Measurements from ENCODE around the gene PPEF2.

The PPEF2 gene

DNA sequence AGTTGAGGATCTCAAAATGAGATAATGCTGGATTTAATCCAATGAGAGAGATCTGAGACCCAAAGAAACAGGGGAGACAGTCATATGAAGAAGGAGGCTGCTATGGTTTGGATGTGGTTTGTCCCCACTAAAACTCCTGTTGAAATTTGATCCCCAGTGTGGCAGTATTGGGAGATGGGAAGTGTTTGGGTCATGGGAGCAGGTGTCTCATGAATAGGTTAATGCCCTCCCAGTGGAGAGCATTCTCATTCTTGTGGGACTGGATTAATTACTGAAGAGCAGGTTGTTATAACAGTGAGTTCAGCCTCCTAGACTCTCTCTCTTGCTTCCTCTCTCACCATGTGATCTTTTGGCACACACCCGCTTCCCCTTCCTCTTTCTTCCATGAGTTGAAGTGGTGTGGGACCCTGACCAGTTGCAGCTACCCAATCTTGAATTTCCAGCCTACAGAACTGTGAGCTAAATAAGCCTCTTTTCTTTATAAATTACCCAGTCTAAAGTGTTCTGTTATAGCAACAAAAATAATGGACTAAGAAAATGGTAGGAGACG lies 70.3 kb downstream of the PPEF2 start:
- DNase-seq = no peak

DNA sequence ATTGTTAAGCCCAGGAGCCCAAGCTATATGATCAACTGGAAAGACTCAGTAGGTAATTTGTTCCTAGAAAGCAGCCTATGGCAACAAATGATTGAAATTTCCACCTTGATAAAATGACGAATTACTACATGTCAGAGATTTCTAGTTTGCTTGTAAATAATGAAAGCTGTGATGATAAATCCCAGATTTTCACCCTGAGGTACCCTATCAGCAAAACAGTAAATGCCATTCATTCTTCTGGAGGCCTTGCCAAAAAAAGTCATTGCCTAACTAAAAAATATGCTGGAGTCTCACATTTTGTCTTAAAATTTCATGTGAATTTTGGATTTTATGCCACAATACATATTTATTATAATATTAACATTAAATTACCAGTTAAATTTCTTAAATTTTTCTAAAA lies 71.3 kb downstream of the PPEF2 start:
- DNase-seq = no peak

DNA sequence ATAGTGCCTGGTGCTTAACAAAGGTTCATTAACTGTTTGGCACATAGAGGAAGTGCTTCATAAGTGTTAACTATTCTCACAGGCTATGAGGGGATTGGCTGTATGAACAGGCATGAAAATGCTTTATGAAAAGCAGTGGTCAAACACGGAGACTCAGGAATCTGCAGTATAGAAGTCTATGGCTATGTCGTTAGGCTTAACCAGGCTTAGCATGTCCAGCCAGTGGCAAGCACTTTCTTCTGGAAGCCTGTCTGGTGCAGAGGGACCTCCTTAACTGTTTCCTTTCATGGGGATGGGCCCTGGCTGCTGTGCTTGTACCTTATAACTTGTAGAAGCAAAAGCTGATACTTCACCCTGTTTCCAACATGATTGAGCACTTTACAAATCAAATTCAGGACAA lies 78.4 kb downstream of the PPEF2 start:
- no peak for DNase-seq

DNA sequence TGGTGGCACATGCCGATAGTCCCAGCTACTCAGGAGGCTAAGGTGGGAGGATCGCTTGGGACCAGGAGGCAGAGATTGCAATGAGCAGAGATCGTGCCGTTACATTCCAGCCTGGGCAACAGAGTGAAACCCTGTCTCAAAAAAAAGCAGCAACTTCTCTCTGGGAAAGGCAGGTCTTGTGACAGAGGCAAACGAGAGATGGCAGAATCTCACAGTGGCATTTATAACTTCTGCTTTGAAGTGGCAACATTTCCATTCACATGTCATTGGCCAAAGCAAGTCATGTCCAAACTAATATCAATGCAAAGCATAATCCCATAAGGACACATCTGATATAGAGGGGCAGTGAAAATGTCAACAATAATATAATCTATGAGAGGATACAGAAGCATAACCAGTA lies 79.8 kb downstream of the PPEF2 start:
- no peak for DNase-seq

DNA sequence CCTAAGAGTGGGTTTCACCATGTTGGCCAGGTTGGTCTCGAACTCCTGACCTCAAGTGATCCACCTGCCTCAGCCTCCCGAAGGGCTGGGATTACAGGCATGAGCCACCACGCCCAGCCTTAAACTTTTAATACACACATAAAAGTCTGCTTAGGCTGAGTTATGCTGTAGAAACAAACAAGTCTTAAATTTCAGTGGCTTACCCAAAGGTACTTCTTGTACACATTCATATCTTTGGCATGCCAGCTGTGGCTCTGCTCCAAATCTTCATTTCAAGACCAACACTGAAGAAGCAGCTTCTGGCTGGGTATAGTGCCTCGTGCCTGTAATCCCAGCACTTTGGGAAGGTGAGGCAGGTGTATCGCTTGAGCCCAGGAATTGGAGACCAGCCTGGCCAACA lies 80.3 kb downstream of the PPEF2 start:
- no peak for DNase-seq

GRCh38 chr4:75821216-75821615 lies 81.0 kb downstream of the PPEF2 start:
- DNase-seq = no peak

- DNase-seq = no peak
Measured at GRCh38 chr4:75820676-75821075, 81.6 kb downstream of the PPEF2 start.

GRCh38 chr4:75820197-75820596 lies 82.1 kb downstream of the PPEF2 start:
- no peak for DNase-seq

DNA sequence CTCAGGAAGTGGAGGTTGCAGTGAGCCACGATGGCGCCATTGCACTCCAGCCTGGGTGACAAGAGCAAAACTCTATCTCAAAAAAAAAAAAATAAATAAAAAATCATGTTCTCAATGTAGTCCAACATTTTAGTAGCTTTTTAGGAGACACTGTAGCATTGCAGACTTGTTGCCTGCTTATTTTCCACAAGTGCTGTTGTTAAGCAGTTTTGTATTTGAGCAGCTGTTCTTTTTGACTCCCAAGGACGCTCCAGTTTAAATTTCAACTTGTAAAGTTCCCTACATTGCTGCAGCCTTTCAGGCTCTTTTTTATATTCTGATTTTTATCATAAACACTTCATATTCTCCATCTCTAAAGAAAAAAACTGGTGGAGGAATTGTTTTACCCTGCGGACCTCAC lies 83.1 kb downstream of the PPEF2 start:
- DNase-seq = no peak

GRCh38 chr4:75817901-75818300 lies 84.4 kb downstream of the PPEF2 start:
- DNase-seq = no peak

Measured in SHP77 treated with DMSO at 0.1 percent for 48 hours (cell line).